ENCODE data around the gene ZSWIM6. TPM values are rescaled to one million over a fixed set of nuclear protein-coding genes. Genes with fewer than 3 reads are reported as not detected.
"Not testable (repeated sequence)": the region's sequence is repeated elsewhere in the genome, so short reads cannot be mapped to it uniquely, and the experiment has no call there.

ZSWIM6 gene
- total RNA-seq, 1 donor from 2014 or later: 35.9 TPM

- peak overlapping the region; percentile 93 for H3K27ac Mint-ChIP-seq
- peaks cover 9% of the 10 kb centered on the region for H3K9me3 Mint-ChIP-seq
- peaks cover 4% of the 10 kb centered on the region for H3K36me3 Mint-ChIP-seq
- DNase-seq (ENCODE audit: low spot score in 2 of 2, unreplicated experiment in 2 of 2): no peak
- H3K4me1 Mint-ChIP-seq: peaks cover 55% of the 10 kb centered on the region
- TF ChIP-seq, protein P1, sequence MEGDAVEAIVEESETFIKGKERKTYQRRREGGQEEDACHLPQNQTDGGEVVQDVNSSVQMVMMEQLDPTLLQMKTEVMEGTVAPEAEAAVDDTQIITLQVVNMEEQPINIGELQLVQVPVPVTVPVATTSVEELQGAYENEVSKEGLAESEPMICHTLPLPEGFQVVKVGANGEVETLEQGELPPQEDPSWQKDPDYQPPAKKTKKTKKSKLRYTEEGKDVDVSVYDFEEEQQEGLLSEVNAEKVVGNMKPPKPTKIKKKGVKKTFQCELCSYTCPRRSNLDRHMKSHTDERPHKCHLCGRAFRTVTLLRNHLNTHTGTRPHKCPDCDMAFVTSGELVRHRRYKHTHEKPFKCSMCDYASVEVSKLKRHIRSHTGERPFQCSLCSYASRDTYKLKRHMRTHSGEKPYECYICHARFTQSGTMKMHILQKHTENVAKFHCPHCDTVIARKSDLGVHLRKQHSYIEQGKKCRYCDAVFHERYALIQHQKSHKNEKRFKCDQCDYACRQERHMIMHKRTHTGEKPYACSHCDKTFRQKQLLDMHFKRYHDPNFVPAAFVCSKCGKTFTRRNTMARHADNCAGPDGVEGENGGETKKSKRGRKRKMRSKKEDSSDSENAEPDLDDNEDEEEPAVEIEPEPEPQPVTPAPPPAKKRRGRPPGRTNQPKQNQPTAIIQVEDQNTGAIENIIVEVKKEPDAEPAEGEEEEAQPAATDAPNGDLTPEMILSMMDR (IDR thresholded peaks at IDR 0.05; ENCODE audit: unreplicated experiment): no peak
- no peaks in the 10 kb centered on the region for H3K27me3 Mint-ChIP-seq (ENCODE audit: low read depth)
- H3K4me3 Mint-ChIP-seq: no peak overlapping the region
Observed at GRCh38 chr5:61416420-61416819, 84.4 kb downstream of the ZSWIM6 start.

DNA sequence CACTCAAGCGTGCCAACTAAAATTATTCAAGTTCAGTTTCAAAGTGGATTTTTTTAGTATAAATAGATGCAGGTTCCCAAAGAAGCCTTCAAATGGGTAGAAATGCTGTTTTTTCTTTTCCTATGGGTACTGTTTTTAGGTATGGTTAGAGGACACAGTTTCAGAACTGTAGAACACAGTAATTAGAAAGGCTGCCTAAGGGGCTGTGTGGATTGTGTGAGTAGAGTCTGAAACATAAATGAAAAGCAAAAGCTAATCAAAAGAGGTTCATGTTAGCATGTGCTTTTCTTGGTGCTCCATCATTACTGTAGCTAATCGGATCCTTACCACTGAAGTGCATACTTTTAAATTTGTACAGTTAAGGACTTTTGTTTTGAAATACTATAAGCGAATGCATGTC is 85.3 kb downstream of the ZSWIM6 start:
- peaks cover 18% of the 10 kb centered on the region for H3K9me3 Mint-ChIP-seq
- H3K4me1 Mint-ChIP-seq: peaks cover 47% of the 10 kb centered on the region
- H3K27me3 Mint-ChIP-seq (ENCODE audit: low read depth): no peaks in the 10 kb centered on the region
- no peak overlapping the region for H3K4me3 Mint-ChIP-seq
- TF ChIP-seq, protein P1 (IDR thresholded peaks at IDR 0.05; ENCODE audit: unreplicated experiment): no peak
- peaks cover 13% of the 10 kb centered on the region for H3K36me3 Mint-ChIP-seq
- peak overlapping the region; percentile 26 for H3K27ac Mint-ChIP-seq
- no peak for DNase-seq (ENCODE audit: low spot score in 2 of 2, unreplicated experiment in 2 of 2)

- TF ChIP-seq, protein P1 (IDR thresholded peaks at IDR 0.05; ENCODE audit: unreplicated experiment): no peak
- DNase-seq (ENCODE audit: low spot score in 2 of 2, unreplicated experiment in 2 of 2): no peak
- peaks cover 47% of the 10 kb centered on the region for H3K4me1 Mint-ChIP-seq
- H3K36me3 Mint-ChIP-seq: peaks cover 17% of the 10 kb centered on the region
- H3K9me3 Mint-ChIP-seq: peaks cover 23% of the 10 kb centered on the region
- peak overlapping the region; percentile 26 for H3K27ac Mint-ChIP-seq
- H3K4me3 Mint-ChIP-seq: no peak overlapping the region
- H3K27me3 Mint-ChIP-seq (ENCODE audit: low read depth): no peaks in the 10 kb centered on the region
Observed at GRCh38 chr5:61417851-61418250, 85.8 kb downstream of the ZSWIM6 start.

DNA sequence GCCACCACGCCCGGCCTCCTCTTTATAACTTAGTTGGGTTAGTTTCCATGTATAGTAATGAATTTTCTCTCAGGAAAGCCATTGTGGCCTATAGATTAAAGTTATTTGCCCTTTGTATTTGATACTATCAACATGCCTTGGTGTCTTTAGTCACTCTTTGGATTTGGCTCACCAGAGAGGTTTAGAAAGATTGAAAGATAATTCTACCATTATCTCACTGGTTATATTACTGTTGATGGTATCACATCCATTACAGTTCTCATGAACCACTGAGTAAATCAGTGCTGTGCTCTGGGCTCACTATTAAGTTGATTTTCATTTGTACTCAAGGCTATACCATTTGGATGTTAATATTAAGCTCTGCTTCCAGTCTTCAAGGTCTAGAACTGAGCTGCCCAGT is 87.0 kb downstream of the ZSWIM6 start:
- Mint-ChIP-seq H3K27ac (peak overlapping the region; percentile 19), H3K4me1 (peaks cover 55% of the 10 kb centered on the region), H3K36me3 (peaks cover 15% of the 10 kb centered on the region), H3K27me3 (ENCODE audit: low read depth) (no peaks in the 10 kb centered on the region), H3K9me3 (peaks cover 20% of the 10 kb centered on the region), H3K4me3 (no peak overlapping the region)
- DNase-seq (ENCODE audit: low spot score in 2 of 2, unreplicated experiment in 2 of 2): no peak
- TF ChIP-seq, protein P1 (IDR thresholded peaks at IDR 0.05; ENCODE audit: unreplicated experiment): no peak

DNA sequence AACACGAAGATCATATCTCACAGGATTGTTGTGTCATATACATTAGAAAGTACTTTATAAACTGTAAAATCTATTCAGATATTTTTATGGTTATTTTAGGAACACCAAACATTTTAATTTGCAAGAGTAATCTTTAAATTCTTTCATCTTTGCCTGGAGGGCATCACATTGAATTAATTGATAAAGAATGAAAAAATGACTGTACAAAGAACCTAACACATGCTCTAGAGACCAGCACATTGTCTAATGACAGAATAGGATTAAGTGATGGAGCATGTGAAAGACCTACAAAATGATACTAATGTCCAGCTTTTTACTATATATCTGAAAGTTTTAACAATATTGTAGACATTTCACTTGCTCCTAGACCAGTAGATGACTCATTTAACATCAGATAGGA is 88.0 kb downstream of the ZSWIM6 start:
- TF ChIP-seq, protein P1 (IDR thresholded peaks at IDR 0.05; ENCODE audit: unreplicated experiment): no peak
- Mint-ChIP-seq H3K27me3 (ENCODE audit: low read depth) (no peaks in the 10 kb centered on the region), H3K36me3 (peaks cover 14% of the 10 kb centered on the region), H3K4me1 (peaks cover 52% of the 10 kb centered on the region), H3K27ac (peak overlapping the region; percentile 50), H3K4me3 (no peak overlapping the region), H3K9me3 (peaks cover 19% of the 10 kb centered on the region)
- DNase-seq (ENCODE audit: low spot score in 2 of 2, unreplicated experiment in 2 of 2): no peak

DNA sequence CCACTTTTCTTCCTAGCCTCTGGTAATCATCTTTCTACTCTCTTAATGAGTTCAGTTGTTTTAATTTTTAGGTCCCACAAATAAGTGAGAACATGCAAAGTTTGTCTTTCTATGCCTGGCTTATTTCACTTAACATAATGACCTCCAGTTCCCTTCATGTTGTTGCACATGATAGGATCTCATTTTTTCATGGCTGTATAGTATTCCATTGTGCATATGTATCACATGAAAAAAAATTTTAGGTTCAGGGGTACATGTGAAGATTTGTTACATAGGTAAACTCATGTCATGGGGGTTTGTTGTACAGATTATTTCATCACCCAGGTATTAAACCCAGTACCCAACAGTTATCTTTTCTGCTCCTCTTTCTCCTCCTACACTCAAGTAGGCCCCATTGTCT is 89.2 kb downstream of the ZSWIM6 start:
- H3K36me3 Mint-ChIP-seq: peaks cover 14% of the 10 kb centered on the region

More for the DNA sequence above, 89.2 kb downstream of the ZSWIM6 start:
- peaks cover 19% of the 10 kb centered on the region for H3K9me3 Mint-ChIP-seq
- not testable (repeated sequence) for H3K27me3 Mint-ChIP-seq (ENCODE audit: low read depth); H3K4me3 Mint-ChIP-seq; H3K27ac Mint-ChIP-seq; DNase-seq (ENCODE audit: low spot score in 2 of 2, unreplicated experiment in 2 of 2)
- H3K4me1 Mint-ChIP-seq: peaks cover 48% of the 10 kb centered on the region
